Adrenal gland (tissue), 5 donors: ENCODE results near the gene SLC36A3.

Source experiments
- POLR2A ChIP-seq, 2 donors: fragments of 450-650 bp; IDR thresholded peaks; one replicate each; pipeline ENCODE4 v1.6.1; 2017; ENCODE audit warnings: antibody characterized with exemption in 2 of 2, mild to moderate bottlenecking in 2 of 2, moderate library complexity in 1 of 2
- TF ChIP-seq, protein P1 (sequence below), 6 experiments: fragments of 450-650 bp in 4 of 6; fragments of 200-600 bp in 2 of 6; sonication (generic) in 1 of 6; IDR thresholded peaks; 1 replicate in 5 of 6; 2 replicates in 1 of 6; pipeline versions ENCODE4 v1.5.1 to v1.8.0; 2016 to 2021; ENCODE audit warnings: antibody characterized with exemption in 6 of 6, mild to moderate bottlenecking in 2 of 6, moderate library complexity in 1 of 6
- donor health status: DM: no; HTN: no; CAD: no.

DNA sequence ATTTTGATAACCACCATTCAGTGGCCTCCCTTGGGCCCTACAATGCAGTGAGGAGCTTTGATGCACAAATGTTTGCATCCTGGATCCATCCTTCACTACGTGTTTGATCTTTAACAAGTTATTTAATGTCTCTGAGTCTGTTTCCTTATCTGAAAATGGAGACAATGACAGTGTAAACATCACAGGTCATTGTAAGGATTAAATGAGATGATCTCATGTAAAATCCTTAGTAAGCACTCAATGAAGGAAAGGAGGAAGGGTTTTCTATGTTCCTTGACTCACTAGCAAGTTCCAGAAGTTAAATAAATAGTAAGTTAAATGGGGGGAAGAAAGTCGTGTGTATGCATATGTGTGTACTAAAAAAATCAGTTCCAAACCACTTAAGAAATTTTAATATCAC is 9.8 kb upstream of the SLC36A3 start:
- TF ChIP-seq, protein P1, sequence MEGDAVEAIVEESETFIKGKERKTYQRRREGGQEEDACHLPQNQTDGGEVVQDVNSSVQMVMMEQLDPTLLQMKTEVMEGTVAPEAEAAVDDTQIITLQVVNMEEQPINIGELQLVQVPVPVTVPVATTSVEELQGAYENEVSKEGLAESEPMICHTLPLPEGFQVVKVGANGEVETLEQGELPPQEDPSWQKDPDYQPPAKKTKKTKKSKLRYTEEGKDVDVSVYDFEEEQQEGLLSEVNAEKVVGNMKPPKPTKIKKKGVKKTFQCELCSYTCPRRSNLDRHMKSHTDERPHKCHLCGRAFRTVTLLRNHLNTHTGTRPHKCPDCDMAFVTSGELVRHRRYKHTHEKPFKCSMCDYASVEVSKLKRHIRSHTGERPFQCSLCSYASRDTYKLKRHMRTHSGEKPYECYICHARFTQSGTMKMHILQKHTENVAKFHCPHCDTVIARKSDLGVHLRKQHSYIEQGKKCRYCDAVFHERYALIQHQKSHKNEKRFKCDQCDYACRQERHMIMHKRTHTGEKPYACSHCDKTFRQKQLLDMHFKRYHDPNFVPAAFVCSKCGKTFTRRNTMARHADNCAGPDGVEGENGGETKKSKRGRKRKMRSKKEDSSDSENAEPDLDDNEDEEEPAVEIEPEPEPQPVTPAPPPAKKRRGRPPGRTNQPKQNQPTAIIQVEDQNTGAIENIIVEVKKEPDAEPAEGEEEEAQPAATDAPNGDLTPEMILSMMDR (IDR thresholded peaks at IDR 0.05), result no peak
- no peak for TF ChIP-seq POLR2A (IDR thresholded peaks at IDR 0.05)
